ENCODE data around the gene ATG16L1. TPM values are rescaled to one million over a fixed set of nuclear protein-coding genes. Genes with fewer than 3 reads are reported as not detected.

Gene ATG16L1
- total and polyA plus RNA-seq, 2 experiments from 2014 or later: 16.2 to 17.2 TPM

DNA sequence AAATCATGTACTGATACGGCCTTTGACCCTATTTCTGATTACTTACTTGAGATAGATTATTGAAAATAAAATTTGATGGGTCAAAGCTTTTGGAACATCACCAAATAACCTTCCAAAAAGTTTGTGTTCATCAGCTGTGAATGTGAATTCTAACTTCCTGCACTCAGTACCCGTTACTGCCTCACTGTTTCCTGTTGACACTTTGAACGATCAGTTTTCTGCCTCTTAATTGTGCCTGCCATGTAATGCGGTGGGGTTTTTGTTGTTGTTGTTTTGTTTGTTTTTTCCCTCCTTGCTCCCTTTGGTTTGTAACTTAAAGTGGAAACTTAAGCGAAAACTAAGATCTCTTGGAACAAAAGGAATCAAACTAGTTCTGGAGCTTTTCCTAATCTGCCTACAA, 18.9 kb downstream of the ATG16L1 start:
- 92 to 93% methylated on average over 5 of the region's 5 CpGs for WGBS, 2 experiments (ENCODE audit: low coverage in 1 of 2, low lambda C conversion rate in 2 of 2, missing lambda C conversion rate in 2 of 2)
- H3K4me3 ChIP-seq: no peak overlapping the region
- in situ Hi-C loops (cut with MboI): no loop called here
- no peaks in the 10 kb centered on the region for H3F3A ChIP-seq (ENCODE audit: insufficient read depth)
- no peak overlapping the region for H3K4me2 ChIP-seq (ENCODE audit: unreplicated experiment)
- peaks cover 60% of the 10 kb centered on the region for H3K36me3 ChIP-seq (ENCODE audit: low read depth)
- no peak overlapping the region for H3K9ac ChIP-seq
- no peaks in the 10 kb centered on the region for H3K9me2 ChIP-seq (ENCODE audit: insufficient read depth)
- DNase-seq: no peak
- no peaks in the 10 kb centered on the region for H3K4me1 ChIP-seq (ENCODE audit: insufficient read depth)
- no peaks in the 10 kb centered on the region for H4K20me1 ChIP-seq (ENCODE audit: insufficient read depth)
- TF ChIP-seq EZH2phosphoT487 (IDR thresholded peaks at IDR 0.05; ENCODE audit: insufficient read depth, low read depth): no peak
- no peak for TF ChIP-seq EZH2 (IDR thresholded peaks at IDR 0.05; ENCODE audit: insufficient read depth, poor library complexity, severe bottlenecking)
- no peaks in the 10 kb centered on the region for H3K27me3 ChIP-seq (replicated peaks; ENCODE audit: insufficient read depth)
- no peak overlapping the region for H3K27ac ChIP-seq
- H2AFZ ChIP-seq: no peak overlapping the region
- H3K9me3 ChIP-seq (ENCODE audit: low read depth): no peaks in the 10 kb centered on the region
- H3K79me2 ChIP-seq (ENCODE audit: insufficient read depth): peaks cover 6% of the 10 kb centered on the region

- Histone ChIP-seq H4K20me1 (ENCODE audit: insufficient read depth) (no peaks in the 10 kb centered on the region), H3K79me2 (ENCODE audit: insufficient read depth) (peaks cover 5% of the 10 kb centered on the region), H3K4me1 (ENCODE audit: insufficient read depth) (no peaks in the 10 kb centered on the region), H3K9me3 (ENCODE audit: low read depth) (no peaks in the 10 kb centered on the region), H3K27ac (no peak overlapping the region), H3K9ac (no peak overlapping the region), H3F3A (ENCODE audit: insufficient read depth) (no peaks in the 10 kb centered on the region), H3K9me2 (ENCODE audit: insufficient read depth) (no peaks in the 10 kb centered on the region), H3K27me3 (replicated peaks; ENCODE audit: insufficient read depth) (no peaks in the 10 kb centered on the region), H3K36me3 (ENCODE audit: low read depth) (peaks cover 58% of the 10 kb centered on the region), H3K4me3 (no peak overlapping the region), H2AFZ (no peak overlapping the region), H3K4me2 (ENCODE audit: unreplicated experiment) (no peak overlapping the region)
- WGBS, 2 experiments (ENCODE audit: low coverage in 1 of 2, low lambda C conversion rate in 2 of 2, missing lambda C conversion rate in 2 of 2): 85 to 87% methylated on average over 4 of the region's 4 CpGs
- DNase-seq: no peak
- no peak for TF ChIP-seq EZH2phosphoT487 (IDR thresholded peaks at IDR 0.05; ENCODE audit: insufficient read depth, low read depth)
- TF ChIP-seq EZH2 (IDR thresholded peaks at IDR 0.05; ENCODE audit: insufficient read depth, poor library complexity, severe bottlenecking): no peak
- in situ Hi-C loops (cut with MboI): no loop called here
Measured at GRCh38 chr2:233270951-233271350, 19.5 kb downstream of the ATG16L1 start.

DNA sequence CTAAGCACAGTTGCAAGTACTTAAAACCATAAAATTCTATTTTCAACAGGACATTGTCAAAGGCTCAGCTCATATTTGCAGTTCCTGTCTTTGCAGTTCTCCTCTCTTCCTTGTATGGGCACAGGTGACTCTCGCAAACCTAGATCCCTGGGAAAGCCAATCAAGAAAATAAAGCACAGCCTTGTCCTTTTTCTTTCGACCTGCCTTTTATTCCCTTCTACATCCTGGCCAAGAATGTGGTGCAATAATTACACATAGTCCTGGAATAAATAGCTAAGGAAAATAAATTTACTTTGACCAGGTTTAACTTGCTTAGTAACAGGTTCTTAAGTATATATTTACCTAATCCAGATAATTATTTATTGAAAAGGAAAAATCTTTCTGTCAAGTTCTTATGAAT, 20.2 kb downstream of the ATG16L1 start:
- no peak overlapping the region for H2AFZ ChIP-seq
- no peak overlapping the region for H3K4me3 ChIP-seq
- DNase-seq: no peak
- no peak overlapping the region for H3K4me2 ChIP-seq (ENCODE audit: unreplicated experiment)
- H3K36me3 ChIP-seq (ENCODE audit: low read depth): peaks cover 57% of the 10 kb centered on the region
- H3K9ac ChIP-seq: no peak overlapping the region
- no peaks in the 10 kb centered on the region for H3F3A ChIP-seq (ENCODE audit: insufficient read depth)
- H3K27ac ChIP-seq: no peak overlapping the region
- 74 to 76% methylated on average over 2 of the region's 2 CpGs for WGBS, 2 experiments (ENCODE audit: low coverage in 1 of 2, low lambda C conversion rate in 2 of 2, missing lambda C conversion rate in 2 of 2)
- no peaks in the 10 kb centered on the region for H3K4me1 ChIP-seq (ENCODE audit: insufficient read depth)
- no peaks in the 10 kb centered on the region for H3K9me3 ChIP-seq (ENCODE audit: low read depth)
- H3K27me3 ChIP-seq (replicated peaks; ENCODE audit: insufficient read depth): no peaks in the 10 kb centered on the region
- H3K9me2 ChIP-seq (ENCODE audit: insufficient read depth): no peaks in the 10 kb centered on the region
- H4K20me1 ChIP-seq (ENCODE audit: insufficient read depth): no peaks in the 10 kb centered on the region
- in situ Hi-C loops (cut with MboI): no loop called here
- no peaks in the 10 kb centered on the region; the same call in 1 of the 2 replicates for H3K79me2 ChIP-seq (ENCODE audit: insufficient read depth)
- TF ChIP-seq EZH2 (IDR thresholded peaks at IDR 0.05; ENCODE audit: insufficient read depth, poor library complexity, severe bottlenecking): no peak
- no peak for TF ChIP-seq EZH2phosphoT487 (IDR thresholded peaks at IDR 0.05; ENCODE audit: insufficient read depth, low read depth)

- Histone ChIP-seq H3K27me3 (replicated peaks; ENCODE audit: insufficient read depth) (no peaks in the 10 kb centered on the region), H3K4me2 (ENCODE audit: unreplicated experiment) (no peak overlapping the region), H3K9me2 (ENCODE audit: insufficient read depth) (no peaks in the 10 kb centered on the region), H4K20me1 (ENCODE audit: insufficient read depth) (no peaks in the 10 kb centered on the region), H3F3A (ENCODE audit: insufficient read depth) (no peaks in the 10 kb centered on the region), H2AFZ (no peak overlapping the region), H3K36me3 (ENCODE audit: low read depth) (peaks cover 63% of the 10 kb centered on the region), H3K9me3 (ENCODE audit: low read depth) (no peaks in the 10 kb centered on the region), H3K4me1 (ENCODE audit: insufficient read depth) (no peaks in the 10 kb centered on the region), H3K27ac (no peak overlapping the region), H3K4me3 (no peak overlapping the region), H3K9ac (no peak overlapping the region), H3K79me2 (ENCODE audit: insufficient read depth) (no peaks in the 10 kb centered on the region)
- TF ChIP-seq EZH2 (IDR thresholded peaks at IDR 0.05; ENCODE audit: insufficient read depth, poor library complexity, severe bottlenecking) (no peak), EZH2phosphoT487 (IDR thresholded peaks at IDR 0.05; ENCODE audit: insufficient read depth, low read depth) (no peak)
- WGBS, 2 experiments (ENCODE audit: low coverage in 1 of 2, low lambda C conversion rate in 2 of 2, missing lambda C conversion rate in 2 of 2): 98 to 99% methylated on average over 6 of the region's 6 CpGs
- in situ Hi-C loops (cut with MboI): no loop called here
- no peak for DNase-seq
Measured at GRCh38 chr2:233273120-233273519, 21.6 kb downstream of the ATG16L1 start.

DNA sequence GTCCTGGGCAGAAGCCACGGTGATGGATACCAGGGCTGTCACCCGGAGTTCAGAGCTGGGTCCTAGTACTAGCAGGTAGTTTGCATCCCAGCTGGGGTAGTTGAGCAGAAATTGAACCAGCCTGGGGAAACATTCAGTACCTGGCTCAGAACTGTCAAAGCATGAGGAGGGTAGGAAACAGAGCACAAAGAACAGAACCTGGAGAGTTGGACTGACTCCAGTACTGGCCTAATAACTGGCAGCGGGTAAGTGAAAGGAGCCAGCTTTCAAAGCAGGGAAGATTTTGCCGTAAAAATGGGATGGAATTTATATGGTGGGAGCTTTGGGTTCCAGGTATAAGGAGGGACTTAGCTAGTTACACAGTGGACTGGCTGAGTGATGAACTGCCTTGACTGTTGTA, 23.8 kb downstream of the ATG16L1 start:
- DNase-seq: no peak
- 89 to 91% methylated on average over 4 of the region's 4 CpGs for WGBS, 2 experiments (ENCODE audit: low coverage in 1 of 2, low lambda C conversion rate in 2 of 2, missing lambda C conversion rate in 2 of 2)
- H3K4me1 ChIP-seq (ENCODE audit: insufficient read depth): no peaks in the 10 kb centered on the region
- no peaks in the 10 kb centered on the region for H3K27me3 ChIP-seq (replicated peaks; ENCODE audit: insufficient read depth)
- H3K4me2 ChIP-seq (ENCODE audit: unreplicated experiment): no peak overlapping the region
- in situ Hi-C loops (cut with MboI): no loop called here
- peaks cover 82% of the 10 kb centered on the region for H3K36me3 ChIP-seq (ENCODE audit: low read depth)
- H3K4me3 ChIP-seq: no peak overlapping the region
- no peak overlapping the region for H2AFZ ChIP-seq
- no peaks in the 10 kb centered on the region for H3K9me2 ChIP-seq (ENCODE audit: insufficient read depth)
- H3K79me2 ChIP-seq (ENCODE audit: insufficient read depth): no peaks in the 10 kb centered on the region
- no peak overlapping the region for H3K27ac ChIP-seq
- H3K9ac ChIP-seq: no peak overlapping the region
- TF ChIP-seq EZH2phosphoT487 (IDR thresholded peaks at IDR 0.05; ENCODE audit: insufficient read depth, low read depth) (no peak), EZH2 (IDR thresholded peaks at IDR 0.05; ENCODE audit: insufficient read depth, poor library complexity, severe bottlenecking) (no peak)
- H3K9me3 ChIP-seq (ENCODE audit: low read depth): no peaks in the 10 kb centered on the region
- no peaks in the 10 kb centered on the region for H4K20me1 ChIP-seq (ENCODE audit: insufficient read depth)
- H3F3A ChIP-seq (ENCODE audit: insufficient read depth): no peaks in the 10 kb centered on the region
